Epithelial cell of esophagus (primary cell): Measurements from ENCODE around the gene HRH2.

Experiments used
- DNase-seq: peaks from one replicate; pipeline ENCODE4 v3.0.0; 2010; ENCODE audit warnings: low read depth
- H3K4me3 ChIP-seq: 2 replicates; pipeline ENCODE4 v1.5.1; 2011; ENCODE audit warnings: mild to moderate bottlenecking, low read length, control low read depth
- CTCF ChIP-seq: IDR thresholded peaks from 2 replicates; pipeline ENCODE4 v1.5.1; 2011; ENCODE audit warnings: low read depth, mild to moderate bottlenecking, low read length, control low read depth, inconsistent platforms; ENCODE audit not compliant: insufficient read depth; ENCODE audit errors: missing control alignments

The HRH2 gene

DNA sequence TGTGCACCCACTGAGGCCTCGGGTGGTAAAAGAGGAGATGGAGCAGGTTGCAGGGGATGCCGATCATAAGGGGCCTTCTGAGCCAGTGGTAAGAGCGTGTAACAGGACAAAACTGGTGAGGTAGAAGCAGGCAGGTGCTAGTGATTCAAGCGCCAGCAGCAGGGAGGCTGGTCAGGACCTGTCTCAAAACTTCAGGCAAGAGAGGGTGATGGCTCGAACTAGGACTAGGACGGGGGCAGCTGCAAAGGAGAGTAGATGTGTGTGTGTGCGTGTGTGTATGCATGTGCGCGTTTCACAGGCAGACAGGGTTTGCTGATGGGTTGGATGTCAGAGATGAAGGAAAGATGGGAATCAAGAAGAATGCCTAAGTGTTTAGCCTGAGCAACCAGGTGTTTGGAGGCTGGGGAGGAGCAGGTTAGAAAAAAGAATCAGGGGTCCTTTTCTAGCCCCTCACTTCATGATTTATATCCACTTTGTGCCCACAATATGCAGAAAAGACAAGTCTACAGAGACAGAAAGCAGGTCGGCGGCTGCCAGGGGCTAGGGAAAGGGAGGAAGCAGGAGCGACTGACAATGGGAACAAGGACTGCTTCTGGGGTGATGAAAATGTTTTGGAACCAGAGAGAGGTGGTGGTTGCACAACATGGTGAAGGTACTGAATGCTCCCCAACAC, 15.2 kb downstream of the HRH2 start:
- TF ChIP-seq CTCF = no peak
- no peak overlapping the region for H3K4me3 ChIP-seq
- no peak for DNase-seq

DNA sequence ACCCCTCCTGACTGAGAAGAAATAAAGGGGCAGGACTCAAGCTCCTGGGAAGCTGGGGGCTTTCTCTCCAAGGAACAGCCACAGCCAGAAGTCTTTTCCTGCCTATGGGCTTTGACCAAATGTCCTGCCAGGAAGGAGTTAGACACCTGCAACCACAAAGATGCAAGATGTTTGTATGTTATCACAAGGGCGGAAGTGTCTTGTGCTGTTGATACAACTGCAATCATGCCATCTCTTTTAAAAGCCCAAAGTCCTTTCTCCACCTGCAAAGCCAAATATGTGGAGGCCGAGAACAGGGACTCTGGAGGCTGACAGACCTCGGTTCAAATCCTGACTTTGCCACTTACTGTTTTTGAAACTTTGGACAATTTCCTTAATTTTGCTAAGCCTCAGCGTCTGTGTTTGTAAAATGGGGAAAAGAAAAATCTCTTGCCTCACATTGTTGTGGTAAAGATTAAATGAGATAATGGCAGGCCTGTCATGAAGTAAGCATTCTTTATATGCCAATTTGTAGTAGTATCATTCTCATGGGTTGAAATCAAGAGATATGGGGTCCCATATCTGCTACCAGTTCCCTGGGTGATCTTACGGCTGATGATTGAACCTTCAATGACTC, 17.0 kb downstream of the HRH2 start:
- TF ChIP-seq CTCF = no peak
- no peak overlapping the region for H3K4me3 ChIP-seq
- DNase-seq = no peak

- H3K4me3 ChIP-seq = no peak overlapping the region
- no peak for TF ChIP-seq CTCF
- DNase-seq = no peak
These were observed 18.0 kb downstream of the HRH2 start for GRCh38 chr5:175675873-175676272.

GRCh38 chr5:175677571-175677970, 19.7 kb downstream of the HRH2 start:
- no peak for TF ChIP-seq CTCF
- no peak overlapping the region for H3K4me3 ChIP-seq
- no peak for DNase-seq

- no peak for DNase-seq
- no peak overlapping the region for H3K4me3 ChIP-seq
- TF ChIP-seq CTCF = no peak
These were observed 20.2 kb downstream of the HRH2 start for GRCh38 chr5:175678074-175678473.

DNA sequence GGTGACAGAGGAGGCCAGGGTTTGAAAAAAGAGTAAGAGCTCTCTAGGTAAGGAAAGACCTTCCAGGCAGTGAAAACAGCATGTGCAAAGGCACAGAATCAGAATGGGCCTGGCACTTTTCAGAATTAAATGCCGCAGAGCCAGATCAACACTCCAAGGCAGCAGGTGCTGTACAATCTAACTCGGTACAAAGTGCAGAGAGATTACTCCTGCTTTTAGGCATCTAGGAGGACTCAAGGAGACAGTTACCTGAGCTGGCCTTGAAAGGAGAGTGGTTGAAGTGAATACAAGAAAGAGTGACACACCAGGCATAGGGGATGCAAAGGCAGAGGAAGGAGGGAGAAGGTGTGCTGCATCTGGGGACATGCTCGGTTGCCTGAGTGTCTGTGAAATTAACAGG, 21.5 kb downstream of the HRH2 start:
- TF ChIP-seq CTCF = no peak

DNA sequence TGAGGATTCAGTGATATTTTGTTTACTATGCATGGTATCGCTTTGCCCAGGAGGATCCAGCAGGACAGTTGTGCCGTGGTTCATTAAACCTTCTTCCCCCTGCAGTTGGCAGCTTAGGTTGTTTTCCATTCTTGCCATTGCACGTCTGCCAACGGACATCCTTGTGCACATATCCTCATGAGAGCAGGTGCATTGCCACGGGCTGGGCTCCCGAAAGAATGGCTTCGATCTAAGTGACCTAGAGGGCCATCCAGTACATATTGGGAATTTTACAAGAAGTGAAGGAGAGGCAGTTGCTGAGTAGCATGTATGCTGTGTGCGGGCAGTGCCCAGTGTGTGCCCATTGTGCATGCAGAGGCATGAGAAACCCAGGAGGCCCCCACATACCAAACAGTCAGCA, 22.1 kb downstream of the HRH2 start:
- DNase-seq = no peak
- no peak overlapping the region for H3K4me3 ChIP-seq
- no peak for TF ChIP-seq CTCF

More for the DNA sequence above, 21.5 kb downstream of the HRH2 start:
- no peak overlapping the region for H3K4me3 ChIP-seq
- no peak for DNase-seq
